ENCODE results near the gene MRTFB. TPM values are rescaled to one million over a fixed set of nuclear protein-coding genes. Genes with fewer than 3 reads are reported as not detected.

MRTFB gene
- total and polyA plus RNA-seq, 2 of the 13 experiments (the other 11 are each of a cell fraction or from before 2014, with no cell fraction given) = 11.4 to 14.0 TPM

- peak; percentile 70; the same call in 1 of the 2 replicates for TF ChIP-seq ZBTB38 (CRISPR knock-in tag; IDR thresholded peaks at IDR 0.05)
- no peak for TF ChIP-seq PCBP2 (optimal IDR thresholded peaks at IDR 0.05; ENCODE audit: low read depth, low read length, poor library complexity, severe bottlenecking)
- 0 out of 2 replicates have a peak, but pooled peaks have one; percentile 40 for TF ChIP-seq JUND (CRISPR knock-in tag; IDR thresholded peaks at IDR 0.05)
- no peak for TF ChIP-seq ZNF569 (CRISPR knock-in tag; IDR thresholded peaks at IDR 0.05; ENCODE audit: borderline replicate concordance)
- TF ChIP-seq, protein P1, sequence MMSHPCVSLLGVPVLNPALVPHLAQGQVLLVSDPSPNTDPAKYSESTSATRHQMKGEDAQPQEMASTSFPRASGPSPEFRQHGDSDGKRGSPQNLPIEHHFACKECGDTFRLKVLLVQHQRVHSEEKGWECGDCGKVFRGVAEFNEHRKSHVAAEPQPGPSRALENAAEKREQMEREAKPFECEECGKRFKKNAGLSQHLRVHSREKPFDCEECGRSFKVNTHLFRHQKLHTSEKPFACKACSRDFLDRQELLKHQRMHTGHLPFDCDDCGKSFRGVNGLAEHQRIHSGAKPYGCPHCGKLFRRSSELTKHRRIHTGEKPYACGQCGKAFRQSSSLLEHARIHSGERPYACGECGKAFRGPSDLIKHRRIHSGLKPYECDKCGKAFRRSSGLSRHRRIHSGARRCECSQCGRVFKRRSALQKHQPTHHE (CRISPR knock-in tag; IDR thresholded peaks at IDR 0.05; ENCODE audit: borderline replicate concordance) = 0 out of 2 replicates have a peak, but pooled peaks have one; percentile 25
- TF ChIP-seq ZNF776 (CRISPR knock-in tag; IDR thresholded peaks at IDR 0.05) = no peak
- TF ChIP-seq ZNF451 (CRISPR knock-in tag; IDR thresholded peaks at IDR 0.05) = no peak
- TF ChIP-seq MAFG (CRISPR knock-in tag; IDR thresholded peaks at IDR 0.05) = peak; percentile 91
- no peak for TF ChIP-seq DNMT3B (CRISPR knock-in tag; conservative IDR thresholded peaks at IDR 0.05)
- TF ChIP-seq MTA1 (CRISPR knock-in tag; IDR thresholded peaks at IDR 0.05; ENCODE audit: borderline replicate concordance) = peak; percentile 55; the same call in 1 of the 2 replicates
- TF ChIP-seq NFE2 (CRISPR knock-in tag; IDR thresholded peaks at IDR 0.05) = peak; percentile 95
- TF ChIP-seq, protein P2, sequence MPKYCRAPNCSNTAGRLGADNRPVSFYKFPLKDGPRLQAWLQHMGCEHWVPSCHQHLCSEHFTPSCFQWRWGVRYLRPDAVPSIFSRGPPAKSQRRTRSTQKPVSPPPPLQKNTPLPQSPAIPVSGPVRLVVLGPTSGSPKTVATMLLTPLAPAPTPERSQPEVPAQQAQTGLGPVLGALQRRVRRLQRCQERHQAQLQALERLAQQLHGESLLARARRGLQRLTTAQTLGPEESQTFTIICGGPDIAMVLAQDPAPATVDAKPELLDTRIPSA (CRISPR knock-in tag; IDR thresholded peaks at IDR 0.05; ENCODE audit: borderline replicate concordance) = no peak
- TF ChIP-seq, protein P3, sequence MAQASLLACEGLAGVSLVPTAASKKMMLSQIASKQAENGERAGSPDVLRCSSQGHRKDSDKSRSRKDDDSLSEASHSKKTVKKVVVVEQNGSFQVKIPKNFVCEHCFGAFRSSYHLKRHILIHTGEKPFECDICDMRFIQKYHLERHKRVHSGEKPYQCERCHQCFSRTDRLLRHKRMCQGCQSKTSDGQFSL (CRISPR knock-in tag; IDR thresholded peaks at IDR 0.05) = peak; percentile 85
- TF ChIP-seq NR2F1 (CRISPR knock-in tag; IDR thresholded peaks at IDR 0.05) = no peak
- TF ChIP-seq, protein P4, sequence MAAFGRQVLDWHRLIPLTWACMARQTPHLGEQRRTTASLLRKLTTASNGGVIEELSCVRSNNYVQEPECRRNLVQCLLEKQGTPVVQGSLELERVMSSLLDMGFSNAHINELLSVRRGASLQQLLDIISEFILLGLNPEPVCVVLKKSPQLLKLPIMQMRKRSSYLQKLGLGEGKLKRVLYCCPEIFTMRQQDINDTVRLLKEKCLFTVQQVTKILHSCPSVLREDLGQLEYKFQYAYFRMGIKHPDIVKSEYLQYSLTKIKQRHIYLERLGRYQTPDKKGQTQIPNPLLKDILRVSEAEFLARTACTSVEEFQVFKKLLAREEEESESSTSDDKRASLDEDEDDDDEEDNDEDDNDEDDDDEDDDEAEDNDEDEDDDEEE (CRISPR knock-in tag; IDR thresholded peaks at IDR 0.05) = peak; percentile 75; the same call in 1 of the 2 replicates
- no peak for TF ChIP-seq MIER3 (CRISPR knock-in tag; IDR thresholded peaks at IDR 0.05; ENCODE audit: borderline replicate concordance)
- TF ChIP-seq ATF7 (IDR thresholded peaks at IDR 0.05) = no peak
- TF ChIP-seq ATF7 (CRISPR knock-in tag; IDR thresholded peaks at IDR 0.05) = no peak
- TF ChIP-seq NR2F6 (IDR thresholded peaks at IDR 0.05) = peak; percentile 16; the same call in 1 of the 2 replicates
- no peak for TF ChIP-seq NR2F6 (CRISPR knock-in tag; IDR thresholded peaks at IDR 0.05)
- no peak for TF ChIP-seq SMAD3 (CRISPR knock-in tag; IDR thresholded peaks at IDR 0.05)
- TF ChIP-seq ZKSCAN1 (IDR thresholded peaks at IDR 0.05; ENCODE audit: low read length) = no peak
- 0 out of 2 replicates have a peak, but pooled peaks have one; percentile 32 for TF ChIP-seq ZFX (CRISPR knock-in tag; IDR thresholded peaks at IDR 0.05; ENCODE audit: low read depth)
- TF ChIP-seq, protein P5, sequence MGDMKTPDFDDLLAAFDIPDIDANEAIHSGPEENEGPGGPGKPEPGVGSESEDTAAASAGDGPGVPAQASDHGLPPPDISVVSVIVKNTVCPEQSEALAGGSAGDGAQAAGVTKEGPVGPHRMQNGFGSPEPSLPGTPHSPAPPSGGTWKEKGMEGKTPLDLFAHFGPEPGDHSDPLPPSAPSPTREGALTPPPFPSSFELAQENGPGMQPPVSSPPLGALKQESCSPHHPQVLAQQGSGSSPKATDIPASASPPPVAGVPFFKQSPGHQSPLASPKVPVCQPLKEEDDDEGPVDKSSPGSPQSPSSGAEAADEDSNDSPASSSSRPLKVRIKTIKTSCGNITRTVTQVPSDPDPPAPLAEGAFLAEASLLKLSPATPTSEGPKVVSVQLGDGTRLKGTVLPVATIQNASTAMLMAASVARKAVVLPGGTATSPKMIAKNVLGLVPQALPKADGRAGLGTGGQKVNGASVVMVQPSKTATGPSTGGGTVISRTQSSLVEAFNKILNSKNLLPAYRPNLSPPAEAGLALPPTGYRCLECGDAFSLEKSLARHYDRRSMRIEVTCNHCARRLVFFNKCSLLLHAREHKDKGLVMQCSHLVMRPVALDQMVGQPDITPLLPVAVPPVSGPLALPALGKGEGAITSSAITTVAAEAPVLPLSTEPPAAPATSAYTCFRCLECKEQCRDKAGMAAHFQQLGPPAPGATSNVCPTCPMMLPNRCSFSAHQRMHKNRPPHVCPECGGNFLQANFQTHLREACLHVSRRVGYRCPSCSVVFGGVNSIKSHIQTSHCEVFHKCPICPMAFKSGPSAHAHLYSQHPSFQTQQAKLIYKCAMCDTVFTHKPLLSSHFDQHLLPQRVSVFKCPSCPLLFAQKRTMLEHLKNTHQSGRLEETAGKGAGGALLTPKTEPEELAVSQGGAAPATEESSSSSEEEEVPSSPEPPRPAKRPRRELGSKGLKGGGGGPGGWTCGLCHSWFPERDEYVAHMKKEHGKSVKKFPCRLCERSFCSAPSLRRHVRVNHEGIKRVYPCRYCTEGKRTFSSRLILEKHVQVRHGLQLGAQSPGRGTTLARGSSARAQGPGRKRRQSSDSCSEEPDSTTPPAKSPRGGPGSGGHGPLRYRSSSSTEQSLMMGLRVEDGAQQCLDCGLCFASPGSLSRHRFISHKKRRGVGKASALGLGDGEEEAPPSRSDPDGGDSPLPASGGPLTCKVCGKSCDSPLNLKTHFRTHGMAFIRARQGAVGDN (CRISPR knock-in tag; IDR thresholded peaks at IDR 0.05) = peak; percentile 67
- TF ChIP-seq HDAC6 (IDR thresholded peaks at IDR 0.05; ENCODE audit: low read depth, low read length) = no peak
Observed at GRCh38 chr16:14310519-14310991, 239.4 kb downstream of the MRTFB start (continued).

All from HepG2 (cell line).